Eye (tissue), 1 donor: Measurements from ENCODE around the gene PCYT2.

Experiments
- DNase-seq: peaks from one replicate; pipeline ENCODE4 v3.0.0-alpha.2; 2015

Gene PCYT2

DNA sequence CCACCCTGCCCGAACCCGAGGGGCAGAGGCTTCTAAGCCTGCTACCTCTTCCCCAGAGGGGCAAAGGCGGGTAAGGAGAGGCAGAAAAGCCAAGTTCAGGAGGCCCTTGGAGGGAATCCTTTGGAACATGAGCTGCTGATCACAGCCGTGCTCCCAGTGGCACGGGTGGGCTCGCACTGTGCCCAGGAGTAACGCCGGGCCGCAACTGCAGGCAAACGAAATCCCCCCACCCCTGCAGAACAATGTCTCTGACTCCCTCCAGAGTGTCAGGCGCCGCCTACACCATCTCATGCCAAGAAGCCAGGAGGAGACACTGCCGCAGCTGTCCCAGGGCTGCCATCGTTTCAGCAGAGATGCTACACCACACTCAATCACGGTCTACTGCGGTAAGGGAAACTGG is 59.8 kb downstream of the PCYT2 start:
- no peak for DNase-seq
